HG02588 (cell line): Measurements from ENCODE around the gene KIF21B.
A peak's percentile ranks its signal among the peaks of the same experiment; 100 is the strongest.

Experiments
- ATAC-seq: cut with Tn5 transposase; IDR thresholded peaks from one replicate; pipeline ENCODE4 v1.9.1; 2021; ENCODE audit warnings: mild to moderate bottlenecking, moderate library complexity; ENCODE audit not compliant: unreplicated experiment

The KIF21B gene

DNA sequence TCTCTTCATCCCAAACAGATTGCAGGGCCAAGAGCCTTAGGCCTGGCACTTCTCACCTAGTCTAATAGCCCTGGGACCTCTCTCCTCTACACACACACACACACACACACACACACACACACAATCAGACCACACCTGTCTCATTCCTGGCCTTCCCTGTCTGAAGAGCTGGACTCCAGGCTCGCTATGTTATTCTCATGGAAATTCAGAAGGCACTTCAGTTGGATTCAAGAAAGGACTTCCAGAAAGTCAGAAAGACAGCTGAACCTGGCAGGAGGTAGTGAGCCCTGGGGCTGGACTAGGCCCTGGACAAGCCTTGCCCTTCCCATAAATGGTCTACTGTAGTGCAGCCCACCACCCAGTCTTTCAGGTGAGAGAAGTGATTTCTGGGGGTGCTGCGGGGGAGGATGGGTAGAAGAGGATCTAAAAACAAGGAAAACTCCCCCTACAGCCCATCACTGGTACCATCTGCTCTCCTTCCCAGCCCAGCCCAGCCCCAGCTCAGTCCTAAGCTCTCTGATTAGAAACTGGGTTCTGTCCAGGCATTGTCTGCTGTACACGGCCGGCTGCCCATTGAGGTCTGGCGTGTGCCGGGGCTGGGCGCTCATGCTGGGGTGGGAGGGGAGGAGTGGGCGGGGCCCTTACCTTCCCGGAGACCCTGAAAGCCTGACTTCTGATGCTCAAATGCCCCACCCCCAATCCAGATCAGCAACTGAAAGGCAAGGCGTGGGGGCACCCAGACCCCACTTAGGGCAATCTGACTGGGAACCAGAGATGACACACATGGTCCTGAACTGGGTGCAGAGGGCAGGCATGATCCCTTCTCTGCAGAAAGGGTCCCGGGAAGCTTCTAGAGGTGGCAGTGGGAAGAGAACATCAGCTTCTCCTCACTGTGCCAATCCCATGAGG, 2.5 kb downstream of the KIF21B start:
- ATAC-seq = no peak

DNA sequence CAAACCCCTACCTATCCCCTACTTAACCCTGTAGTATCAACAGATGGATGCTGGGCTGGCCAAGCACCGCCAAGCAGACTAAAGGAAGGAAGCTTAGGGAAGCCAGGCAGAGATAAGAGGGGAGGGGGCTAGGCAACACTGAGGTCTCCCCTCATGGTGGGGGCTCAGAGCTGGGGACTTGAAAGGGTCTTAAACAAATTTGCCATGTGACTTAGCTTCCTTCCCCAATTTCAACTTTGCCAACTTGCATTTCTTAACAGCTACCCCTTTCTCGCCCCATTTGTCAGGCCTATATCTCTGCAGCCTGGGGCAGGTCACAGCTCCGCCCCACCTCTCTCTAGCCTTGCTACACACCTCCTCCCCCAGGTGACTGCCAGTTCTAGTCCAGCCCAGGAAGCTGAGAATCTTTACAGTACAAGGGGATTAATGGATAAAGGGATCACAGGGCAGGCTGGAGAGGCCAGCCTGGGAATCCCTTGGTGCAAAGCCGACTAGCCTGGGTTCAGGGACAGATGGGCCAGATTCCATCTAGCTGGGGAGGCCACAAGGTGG, 3.4 kb downstream of the KIF21B start:
- no peak for ATAC-seq

DNA sequence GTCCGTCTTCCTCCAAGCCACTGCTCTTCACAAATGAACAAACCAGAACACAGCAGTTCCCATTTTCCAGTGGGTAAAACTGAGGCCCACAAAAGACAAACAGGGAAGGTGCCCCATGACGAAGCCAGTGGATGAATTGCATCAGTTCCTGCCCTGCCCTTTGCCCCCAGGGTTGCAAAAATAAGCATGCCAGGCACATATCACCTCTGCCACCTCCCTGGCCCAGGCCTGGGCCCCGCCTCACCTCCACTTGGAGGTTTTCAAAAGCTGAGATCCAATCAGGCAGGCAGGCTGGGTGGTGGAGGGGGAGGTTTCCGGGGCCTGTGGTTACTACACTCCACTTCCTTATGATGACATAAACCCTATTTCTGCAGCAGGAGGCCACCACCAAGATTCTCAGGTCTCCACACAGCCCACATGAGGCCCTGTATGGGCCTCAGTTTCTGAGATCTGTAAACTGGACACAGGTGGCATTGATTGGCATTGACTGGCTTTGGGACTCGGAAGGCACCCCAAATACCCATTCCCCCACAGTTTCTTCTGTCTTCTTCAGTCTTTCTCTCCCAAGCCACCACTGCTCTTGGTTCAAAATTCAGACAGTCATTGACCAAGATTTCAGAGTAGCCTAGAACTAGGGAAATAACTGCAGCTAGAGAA, 4.1 kb downstream of the KIF21B start:
- peak; percentile 58 for ATAC-seq

DNA sequence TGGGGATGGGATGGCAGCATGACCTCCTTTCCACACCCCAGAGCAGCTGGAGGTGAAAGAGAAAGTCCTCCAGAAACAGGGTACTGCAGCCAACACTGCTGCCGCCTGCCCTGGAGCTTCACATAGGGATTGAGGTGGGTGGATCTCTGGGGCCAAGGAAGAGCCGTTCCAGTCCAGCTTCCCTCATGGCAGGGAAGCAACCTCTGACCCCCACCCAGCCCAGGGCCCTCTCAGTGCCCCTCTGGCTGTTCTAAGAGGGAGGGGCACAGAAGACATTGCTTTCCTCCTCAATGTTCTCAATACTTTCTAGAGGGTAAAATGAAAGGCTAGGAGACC, 5.7 kb downstream of the KIF21B start:
- no peak for ATAC-seq

DNA sequence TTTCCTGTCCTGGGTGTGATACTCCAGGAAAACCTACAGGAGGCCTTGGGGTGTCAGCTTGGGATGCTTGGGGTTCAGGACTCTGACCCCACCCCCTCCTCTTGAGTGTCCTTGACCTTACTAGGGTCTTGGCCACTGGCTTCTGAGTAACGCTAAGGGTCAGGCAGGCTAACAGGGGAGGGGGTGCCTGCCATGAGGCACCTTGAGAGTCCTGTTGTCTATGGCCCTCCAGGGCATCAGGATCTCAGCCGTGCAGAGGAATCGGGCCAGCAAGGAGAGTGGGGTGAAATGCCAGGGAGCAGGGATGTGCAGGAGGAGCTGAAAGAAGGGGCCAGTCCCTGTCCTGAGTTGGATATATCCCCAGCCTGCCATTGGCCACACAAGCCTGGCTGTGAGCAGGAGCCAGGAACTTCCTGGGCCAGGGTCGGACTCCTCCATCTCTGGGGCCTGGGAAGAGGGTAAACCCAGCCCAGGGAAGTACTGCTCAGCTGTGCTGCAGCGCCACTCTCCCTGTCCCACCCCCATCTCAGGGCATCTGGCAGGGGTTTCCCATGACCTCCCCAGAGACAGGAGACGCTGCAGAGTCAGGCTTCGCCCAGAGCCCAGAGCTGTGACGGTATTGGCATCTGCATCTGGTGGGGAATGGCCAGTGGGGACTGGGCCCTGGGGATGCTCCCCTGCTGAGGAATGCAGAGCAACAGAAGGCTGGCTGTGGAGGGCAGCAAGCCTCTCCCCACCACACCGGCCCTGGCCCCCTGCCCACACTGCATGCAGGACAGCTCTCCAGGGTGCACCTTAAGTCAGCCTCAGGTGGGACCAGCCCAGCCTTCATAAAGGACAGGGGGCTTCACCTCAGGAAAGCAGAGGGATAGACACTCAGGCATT, 6.3 kb downstream of the KIF21B start:
- peak; percentile 48 for ATAC-seq

DNA sequence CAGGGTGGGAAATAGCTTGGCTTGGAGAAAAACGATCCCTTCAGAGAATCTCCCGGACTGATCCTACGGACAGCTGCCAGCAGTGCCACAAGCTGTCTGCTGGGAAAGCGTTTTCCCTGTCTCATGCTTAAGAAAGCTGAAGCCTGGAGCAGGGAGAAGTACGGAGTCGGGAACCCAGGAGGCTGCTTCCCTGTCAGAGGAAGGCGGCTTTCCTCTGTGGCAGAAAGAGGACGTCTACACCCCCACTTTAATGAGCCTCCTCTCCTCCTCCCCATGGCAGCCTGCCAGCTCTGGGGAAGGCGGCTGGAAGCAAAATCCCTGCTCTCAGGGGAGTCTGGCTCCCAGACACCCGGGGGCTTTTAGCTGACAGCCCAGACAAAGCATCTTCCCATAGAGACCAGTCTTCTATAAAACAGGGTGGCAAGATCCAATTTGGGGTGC, 7.3 kb downstream of the KIF21B start:
- no peak for ATAC-seq

DNA sequence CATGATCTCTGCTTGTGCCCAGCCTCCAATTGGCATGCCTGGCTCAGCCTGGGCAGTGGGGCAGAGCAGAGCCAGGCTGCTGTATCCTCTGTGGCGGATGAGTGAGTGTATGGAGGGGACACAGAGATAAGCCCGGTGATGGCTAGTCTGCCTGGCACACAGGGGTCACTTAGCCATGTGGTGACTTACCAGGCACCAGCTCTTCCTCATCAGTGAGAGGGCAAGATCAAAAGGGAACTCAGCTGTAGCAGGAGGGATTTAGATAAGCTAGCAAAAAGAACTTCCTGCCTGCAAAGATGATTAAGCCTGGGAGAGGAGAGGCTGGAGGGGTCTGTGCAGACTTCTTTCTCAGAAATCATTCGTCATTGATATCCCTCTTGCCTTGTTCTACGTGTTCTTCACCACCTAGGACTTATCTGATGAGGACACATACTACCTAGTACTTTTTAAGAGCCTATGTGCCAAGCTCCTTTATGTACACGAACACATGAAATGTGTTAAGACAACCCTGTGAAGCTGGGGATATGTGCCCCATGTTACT, 7.9 kb downstream of the KIF21B start:
- ATAC-seq = no peak

DNA sequence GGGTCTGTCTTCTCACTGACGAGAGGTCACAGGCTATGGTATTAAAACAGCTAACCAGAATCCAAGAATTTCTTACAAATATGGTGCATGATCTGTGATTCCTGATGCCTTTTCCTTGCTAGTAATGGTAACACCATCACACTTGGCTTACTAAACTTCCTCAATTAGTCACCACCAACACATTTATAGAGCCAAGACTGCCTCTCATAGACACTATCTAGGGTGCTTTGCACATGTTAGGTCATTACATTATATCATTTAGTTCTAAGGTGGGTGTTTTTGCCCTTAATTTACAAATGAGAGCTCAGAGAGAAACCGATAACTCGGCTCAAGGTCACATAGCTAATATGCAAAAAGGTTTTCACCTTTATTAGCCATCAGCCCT, 8.7 kb downstream of the KIF21B start:
- no peak for ATAC-seq

DNA sequence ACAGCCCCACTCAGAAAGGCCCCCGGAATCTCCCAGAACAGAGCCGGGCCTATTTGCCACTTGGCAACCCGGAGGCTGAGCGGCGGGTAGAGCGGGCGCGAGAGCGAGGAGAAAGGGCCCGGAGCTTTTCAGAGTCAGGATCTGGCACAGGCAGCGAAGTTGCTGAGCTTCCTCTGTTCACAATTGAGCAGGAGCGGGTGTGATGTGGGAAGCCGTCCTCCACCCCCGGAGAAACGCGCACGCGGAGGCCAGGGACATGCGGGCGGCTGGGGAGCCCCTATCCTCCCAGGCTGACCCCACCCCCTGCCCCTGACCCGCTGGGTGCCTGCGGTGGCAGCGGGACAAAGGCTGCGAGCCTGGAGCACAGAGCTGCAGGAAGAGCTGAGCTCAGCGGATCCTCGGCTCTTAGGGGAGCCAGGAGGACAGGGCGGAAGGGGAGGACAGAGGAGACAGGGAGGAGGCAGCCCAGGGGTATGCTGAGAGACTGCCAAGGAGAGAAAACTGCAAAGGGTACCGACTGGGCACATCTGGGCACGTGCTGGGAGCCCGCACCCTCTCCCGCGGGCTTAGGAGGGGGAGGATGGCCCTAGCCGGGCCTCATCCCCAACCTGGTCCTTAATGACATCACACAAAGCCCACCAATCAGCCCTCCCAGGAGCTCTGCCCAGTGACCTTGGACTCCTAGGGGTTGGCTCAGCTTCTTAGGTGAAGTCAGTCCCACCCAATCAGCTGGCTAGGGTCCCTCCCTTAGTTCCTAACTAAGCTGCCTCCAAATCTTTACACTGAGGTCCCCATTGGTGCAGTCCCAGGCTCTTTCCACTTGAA, 9.3 kb downstream of the KIF21B start:
- no peak for ATAC-seq

DNA sequence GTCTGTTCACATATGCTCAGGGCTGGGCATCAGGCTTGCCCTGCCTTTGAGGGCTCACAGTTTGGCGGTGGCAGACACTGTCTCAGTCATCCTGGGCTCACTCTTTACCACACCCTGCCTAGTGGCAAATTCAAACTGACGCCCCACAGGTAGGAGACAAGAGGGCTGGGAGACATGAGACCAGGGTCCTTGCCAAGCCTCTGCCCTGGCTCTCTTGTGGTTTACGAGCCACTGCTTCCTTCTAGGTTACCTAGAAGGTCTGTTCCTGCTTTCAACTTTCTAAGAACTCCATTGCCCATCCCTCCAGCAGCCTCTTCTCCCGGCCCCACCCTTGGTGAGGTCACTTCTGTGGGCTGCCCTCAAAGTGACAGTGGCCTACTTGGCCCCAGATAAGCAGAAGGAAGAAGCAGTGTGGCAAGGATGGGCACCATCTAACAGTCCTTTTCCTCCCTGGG, 10.5 kb downstream of the KIF21B start:
- ATAC-seq = no peak

DNA sequence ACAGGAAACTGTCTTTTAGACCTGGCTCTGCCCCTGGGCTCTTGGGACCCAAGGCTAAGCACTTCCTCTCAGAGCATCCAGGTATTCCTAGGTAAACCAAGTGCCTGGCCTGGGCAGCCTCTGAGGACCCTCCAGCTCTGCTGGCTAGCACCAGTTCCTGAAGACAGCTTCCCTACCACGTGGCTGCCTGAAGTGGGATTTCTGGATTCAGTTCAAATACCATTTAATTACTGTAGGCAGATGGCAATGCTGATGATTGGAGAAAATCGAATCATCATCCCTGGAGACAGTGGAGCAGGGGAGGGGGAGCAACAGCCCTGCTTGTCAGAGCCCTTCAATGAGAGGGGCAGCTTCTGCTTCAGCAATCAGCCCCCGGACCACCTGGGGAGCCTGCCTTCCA, 11.9 kb downstream of the KIF21B start:
- ATAC-seq = no peak

DNA sequence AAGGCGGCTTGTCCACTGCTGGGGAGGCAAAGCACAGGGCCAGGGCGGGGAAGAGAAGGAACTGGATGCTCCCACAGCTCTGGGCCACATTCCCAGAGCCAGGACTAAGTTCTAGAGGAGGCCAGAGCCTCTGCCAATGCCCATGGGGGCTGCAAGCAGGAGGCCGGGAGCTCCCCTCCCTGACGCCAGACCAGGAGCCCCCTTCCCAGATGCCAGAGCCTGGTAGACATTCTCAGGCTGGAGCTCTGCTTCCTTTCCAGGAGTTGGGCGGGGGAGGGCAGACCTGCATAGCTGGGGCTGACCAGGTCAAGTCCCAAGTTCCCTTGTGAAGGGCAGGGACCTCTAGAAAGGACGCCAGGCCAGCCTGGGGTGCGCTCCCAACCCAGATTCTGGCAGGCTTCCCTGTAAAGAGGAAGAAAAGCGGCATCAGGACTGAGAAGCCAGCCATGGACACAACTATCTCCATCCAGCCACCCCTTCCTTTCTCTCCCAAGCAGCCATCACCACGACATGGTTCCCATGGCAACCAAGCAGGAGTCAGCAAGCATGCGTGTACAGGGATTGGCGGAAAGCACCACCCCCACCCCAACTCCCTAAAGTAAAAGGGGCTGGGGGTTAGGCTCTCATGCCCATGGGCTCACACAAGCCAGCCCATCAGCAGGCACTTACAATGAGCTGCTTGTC, 13.4 kb downstream of the KIF21B start:
- no peak for ATAC-seq

DNA sequence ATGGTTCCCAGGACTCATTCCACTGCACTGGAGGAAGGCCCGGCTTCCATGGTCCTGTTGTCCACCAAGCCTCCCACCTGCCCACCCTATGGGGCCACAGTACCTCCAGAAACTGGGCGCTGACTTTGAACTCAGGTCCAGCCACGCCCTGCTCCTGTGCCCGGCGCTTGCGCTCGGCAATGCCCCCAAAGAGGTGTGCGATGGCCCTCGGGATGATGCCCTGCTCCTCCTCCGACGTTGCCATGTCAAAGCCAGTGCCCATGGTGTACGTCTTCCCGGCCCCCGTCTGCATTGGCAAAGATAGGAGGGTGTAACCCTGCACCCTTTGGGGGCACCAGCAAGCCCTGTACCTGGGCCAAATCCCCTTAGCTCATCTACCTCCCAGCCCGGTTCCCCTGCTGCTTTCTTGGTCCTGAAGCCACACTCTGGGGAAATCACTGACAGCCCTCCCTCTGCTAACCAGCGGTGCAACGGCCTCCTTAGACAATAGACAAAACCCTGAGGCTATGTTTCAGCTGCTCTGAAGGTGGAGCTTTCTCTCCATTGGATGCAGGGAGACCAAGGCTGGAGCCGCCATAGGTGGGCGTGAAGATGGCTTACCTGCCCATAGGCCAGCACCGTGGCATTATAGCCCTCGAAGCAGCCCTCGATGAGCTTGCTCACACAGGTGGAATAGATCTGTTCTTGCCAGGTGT, 14.7 kb downstream of the KIF21B start:
- ATAC-seq = no peak

DNA sequence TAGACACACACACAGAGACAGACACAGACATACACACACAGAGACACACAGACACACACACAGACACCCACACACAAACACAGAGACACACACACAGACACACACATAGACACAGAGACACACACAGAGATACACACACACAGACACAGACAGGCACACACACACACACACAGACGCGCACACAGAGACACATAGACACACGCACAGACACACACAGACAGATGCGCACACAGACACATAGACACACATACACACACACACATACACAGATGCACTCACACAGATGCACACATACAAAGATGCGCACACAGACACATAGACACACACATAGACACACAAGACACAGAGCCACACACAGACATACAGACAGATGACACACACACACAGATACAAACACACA, 16.0 kb downstream of the KIF21B start:
- ATAC-seq = no peak

DNA sequence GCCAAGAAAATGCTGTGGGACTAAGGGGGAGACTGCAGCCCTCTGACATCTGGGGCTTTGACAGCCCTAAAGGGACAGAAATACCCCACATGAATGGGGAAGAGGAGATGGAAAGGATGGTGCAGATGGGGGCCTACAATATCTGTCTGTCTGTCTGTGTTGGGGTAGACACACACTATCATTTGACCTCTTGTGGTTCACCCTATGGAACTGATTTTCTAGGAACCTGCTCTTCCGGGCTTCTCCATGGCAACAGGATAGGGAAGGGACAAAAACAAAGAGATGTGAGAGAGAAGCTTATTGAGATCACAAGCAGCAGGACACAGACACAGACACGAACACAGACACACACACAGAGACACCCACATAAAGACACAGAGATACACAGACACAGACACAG, 17.1 kb downstream of the KIF21B start:
- no peak for ATAC-seq

DNA sequence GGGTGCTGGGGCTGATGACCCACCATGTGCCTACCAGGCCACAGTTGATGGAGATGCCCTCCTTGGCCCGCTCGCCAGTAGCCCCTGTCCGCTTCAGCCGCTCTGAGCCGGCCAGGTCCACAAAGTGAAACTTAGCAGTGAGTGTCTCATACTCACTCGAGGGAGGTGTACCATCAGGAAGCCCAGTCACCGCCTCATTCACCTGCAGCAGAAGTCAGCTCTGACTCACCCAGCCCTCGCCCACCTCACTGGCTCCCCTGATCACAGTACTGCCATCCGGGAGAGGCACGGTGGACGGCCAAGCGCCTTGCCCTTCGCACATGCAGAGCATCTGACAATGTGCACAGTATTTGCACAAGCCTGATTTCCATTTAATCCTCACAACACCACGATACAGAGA, 18.8 kb downstream of the KIF21B start:
- ATAC-seq = no peak

DNA sequence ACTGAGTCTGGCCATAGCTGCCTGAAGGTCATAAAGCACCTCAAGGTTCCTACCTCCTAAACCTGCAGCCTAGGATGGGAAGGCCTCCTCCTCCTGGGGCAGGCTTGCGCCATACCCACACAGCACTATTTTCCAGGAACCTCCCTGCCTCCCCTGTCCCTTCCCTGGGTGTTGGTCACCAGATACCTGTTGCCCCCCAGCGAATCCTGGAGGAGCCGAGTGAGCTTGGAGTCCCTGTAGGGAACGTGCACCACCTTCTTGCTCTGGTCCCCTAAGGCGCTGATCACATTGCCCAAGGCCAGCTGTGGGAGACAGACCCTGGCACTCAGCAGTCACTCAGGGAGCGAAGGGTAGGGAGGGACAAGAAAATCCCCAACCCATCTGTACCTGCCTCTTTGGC, 19.4 kb downstream of the KIF21B start:
- no peak for ATAC-seq

DNA sequence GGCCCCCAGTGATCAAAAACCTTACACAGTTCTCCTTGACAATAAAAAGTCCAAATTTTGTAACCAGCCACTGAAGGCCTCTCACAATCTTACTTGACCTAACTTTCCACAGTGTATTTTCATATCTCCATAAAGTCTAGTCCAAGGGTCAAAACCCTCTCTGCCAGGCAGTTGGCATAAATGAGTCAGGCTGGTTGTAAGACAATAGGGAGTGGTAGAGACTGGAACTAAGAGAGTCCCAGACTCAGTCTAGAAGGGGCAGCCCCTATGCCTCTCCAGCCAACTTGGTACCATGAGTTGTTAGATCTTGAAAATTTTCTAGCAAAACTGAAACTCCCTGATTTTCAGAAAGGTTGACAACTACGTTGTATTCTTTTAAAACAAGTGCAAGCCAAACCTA, 21.0 kb downstream of the KIF21B start:
- no peak for ATAC-seq

DNA sequence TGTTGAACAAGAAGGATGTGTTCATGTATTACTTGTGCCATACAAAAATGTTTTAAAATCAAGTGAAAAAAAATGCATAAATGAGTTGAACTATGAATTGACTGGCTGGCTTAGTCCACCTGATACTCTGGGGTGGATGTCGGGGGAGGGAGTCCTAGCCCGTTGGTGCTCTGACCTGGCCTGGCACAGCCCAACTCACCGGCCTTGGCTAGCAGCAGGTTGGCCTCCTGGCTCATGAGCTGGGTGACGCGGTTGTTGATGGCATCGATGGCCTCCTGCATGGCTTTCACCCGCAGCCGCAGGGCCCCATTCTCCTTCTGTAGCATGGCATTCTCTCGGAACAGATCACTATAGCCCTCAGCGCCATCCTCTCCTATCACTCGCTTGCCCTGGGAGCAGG, 21.6 kb downstream of the KIF21B start:
- no peak for ATAC-seq
